OCI-M2 (cell line): ENCODE measurements around the gene ATAT1.

Source experiments
- DNase-seq: peaks from one replicate; lab custom pipeline; 2025; ENCODE audit not compliant: unreplicated experiment; lab: John Stamatoyannopoulos, UW

Gene ATAT1

DNA sequence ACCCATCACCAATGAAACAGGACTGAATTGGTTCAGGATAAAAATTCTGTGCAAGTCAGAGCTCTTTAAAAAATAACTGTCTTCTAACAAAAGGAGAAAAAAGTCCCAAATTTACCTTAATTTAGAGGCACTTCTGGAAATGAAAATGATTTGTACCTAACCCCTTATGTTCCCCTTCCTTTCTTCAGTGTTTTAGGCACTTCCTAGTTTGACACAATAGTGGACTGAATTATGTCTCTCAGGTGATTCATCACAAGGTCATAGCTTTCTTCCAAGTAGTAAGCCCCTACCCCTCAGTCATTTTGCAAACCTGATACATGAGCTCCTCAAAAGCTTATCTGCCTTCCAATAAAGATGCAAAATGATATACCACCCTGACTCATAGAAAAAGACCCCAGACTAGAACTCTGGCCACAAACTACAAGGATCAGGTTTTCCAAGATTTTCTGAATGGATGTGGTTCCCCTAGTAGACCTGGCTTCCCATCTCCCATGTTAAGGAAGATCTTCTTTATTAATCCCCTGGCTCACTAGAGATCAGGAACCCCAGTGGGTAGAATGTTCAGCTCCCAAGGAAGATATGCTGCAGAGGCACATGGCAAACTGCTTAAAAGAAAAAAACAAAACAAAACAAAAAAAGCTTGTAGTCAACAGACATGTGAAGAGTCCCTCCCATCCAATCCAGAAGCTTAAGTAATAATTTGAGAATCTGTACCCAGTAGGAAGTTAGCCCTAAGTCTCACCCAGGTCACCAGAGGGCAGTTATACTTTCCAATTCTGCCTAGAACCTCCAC, 13.2 kb upstream of the ATAT1 start:
- no peak for DNase-seq

DNA sequence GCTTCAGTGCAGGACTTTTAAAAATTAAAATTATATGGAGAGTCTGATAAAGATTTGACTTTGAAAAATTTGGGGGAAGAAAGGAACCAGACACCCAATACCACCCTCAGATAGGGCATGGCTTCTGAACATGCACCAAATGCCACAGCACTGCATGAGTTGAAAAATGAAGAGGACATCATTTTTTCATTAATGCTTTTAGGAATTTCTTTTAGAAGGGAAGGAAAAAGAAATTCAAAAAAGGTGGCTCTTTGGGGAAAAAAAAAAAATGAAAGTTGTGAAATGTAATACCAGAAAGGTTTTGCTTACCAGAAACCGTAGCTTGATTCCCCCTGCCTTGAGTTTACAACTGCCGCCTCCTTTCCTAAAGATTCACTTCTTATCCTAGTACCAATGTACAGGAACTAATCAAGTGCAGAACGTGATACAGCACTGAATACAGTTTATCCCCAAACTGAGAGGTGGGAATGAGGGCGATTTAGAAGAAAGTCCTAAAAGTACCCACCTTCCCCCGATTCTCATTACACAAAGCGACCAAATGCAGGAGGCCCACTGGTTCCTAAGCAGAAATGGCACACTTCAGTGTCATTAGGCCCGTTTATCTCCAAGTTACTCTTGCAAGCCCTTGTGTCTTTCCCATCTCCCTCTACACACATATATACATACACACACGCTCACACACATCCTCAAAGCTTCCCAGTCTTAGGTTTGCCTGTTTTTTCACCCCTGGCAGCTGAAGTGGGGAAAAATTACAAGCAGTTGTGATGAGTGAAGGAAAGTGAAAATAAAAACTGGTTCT, 12.4 kb upstream of the ATAT1 start:
- DNase-seq = no peak

DNA sequence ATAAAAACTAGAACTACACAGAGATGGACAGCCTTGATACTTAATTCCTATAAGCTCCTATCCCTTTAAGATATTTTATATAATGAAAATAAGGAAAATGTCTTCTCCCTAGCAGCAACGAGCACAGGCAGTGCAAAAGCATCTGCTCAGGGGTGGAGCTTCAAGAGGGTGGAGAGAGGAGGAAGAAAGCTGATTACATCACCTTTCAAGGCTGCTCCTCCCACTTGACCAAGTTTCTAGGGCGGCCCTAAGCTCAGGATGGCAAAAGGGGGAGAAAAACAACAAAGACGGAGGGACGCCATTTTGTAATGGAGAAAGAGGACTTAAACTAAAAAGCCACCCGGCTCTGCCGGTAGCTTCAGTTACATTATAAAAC, 11.8 kb upstream of the ATAT1 start:
- DNase-seq = peak; percentile 72

DNA sequence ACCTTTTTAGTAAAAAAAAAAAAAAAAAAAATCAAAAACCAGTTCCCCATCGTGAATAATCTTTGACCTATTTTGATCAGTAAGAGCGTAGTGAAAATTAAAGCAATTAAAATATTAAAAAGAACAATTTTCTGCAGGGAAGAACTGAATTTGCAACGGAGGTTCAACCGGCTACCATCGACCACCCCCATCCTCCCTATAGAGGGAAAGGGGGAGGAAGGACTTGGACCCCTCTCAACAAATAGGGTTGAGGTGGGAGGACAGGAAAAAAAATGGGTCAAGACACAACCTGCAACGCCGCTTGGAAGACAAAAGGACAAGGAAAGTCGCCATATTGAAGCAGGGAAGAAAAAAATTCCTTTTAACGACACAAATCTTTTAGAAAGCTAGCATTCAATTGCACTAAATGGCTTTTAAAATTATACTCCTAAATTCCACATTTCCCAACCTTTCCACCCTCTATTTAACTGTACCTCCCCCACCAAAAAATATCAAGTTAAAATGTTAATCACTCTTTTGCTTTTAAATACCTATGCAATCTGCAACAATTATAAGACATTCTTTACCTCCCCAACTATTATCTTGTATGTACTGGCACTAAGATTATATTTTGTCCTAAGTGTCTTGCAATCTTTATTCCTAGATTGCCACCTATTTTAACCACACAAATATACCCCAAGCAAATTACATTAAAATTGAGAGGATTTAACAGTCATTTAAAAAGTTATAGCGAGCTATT, 11.3 kb upstream of the ATAT1 start:
- DNase-seq = no peak

DNA sequence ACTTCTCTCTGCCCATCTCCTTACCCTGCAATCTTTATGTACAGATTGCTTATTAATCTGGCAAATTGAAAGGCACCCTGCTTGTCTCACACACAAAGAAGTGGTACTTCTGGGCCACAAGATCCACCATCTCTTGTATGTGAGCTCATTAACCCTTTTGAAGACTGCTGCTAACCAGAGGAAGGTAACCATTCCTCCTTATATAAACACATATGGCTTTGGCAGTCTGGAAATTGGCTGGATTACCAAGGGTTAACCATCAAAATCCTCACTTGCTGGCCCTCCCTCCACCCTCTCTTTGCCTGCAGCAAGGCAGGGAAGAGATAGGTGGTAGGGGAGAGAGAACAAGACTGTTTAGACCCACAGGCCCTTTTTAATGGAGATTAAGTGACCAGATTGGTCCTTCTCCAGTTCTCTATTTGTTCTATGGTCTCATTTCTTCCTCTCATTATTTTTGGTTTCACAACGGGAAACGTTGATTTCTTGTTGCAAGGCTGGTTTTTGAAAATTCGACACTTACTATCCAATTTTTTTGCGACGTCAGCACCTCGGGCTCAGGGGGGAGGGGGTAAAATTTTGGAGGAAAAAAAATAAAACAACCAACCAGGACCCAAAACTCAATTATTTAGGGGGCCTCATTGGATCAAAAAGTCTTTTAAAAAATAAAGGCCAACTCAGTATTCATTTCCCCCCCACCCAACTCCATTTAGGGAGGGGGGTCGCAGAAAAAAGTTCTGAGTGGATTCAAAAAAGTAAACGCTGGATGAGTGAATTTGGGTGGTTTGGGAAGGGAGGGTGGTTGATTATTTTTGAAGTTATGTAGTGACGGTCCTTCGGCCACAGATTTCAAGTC, 10.5 kb upstream of the ATAT1 start:
- no peak for DNase-seq

DNA sequence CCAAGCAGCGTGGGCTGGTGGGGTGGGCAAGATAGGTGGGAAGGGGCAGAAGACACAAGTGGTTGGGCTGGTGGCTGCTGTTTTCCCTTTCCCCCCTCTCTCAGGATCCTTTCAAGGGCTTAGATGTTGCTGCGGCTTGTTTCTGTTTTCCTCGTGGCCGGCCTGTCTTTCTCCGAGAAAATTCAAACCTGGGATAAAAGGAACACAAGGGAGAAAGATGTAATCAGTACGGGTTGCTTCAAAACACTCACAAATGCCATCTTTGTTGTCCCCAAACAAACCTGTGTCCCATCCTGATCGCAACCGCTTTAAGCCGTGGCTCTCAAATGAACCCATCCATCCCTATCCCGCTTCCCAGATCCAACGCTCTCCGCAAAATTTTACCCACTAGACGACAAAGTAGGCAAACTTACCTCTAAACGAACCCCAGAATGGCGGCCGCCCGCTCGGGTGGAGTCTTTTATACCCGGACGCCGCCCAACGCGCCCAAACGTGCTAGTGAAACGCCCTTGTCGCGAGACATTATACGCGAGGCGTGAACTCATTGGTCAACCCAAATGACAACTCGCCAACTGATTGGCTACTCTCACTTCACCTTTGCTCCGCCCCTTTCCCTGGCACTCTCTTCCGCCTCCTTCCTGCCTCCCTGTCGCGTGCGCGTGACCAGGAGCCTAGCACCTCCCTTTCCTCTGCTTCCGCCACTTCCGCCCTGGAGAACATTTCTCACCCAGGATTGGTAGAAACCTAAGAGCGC, 9.7 kb upstream of the ATAT1 start, which contains the start of gene PPP1R10:
Gene PPP1R10, minus strand, starts transcription at position 433 of the 754 bp plus-strand sequence. CDS start 7,299 bp downstream, outside the sequence.
- peak; percentile 99 for DNase-seq

DNA sequence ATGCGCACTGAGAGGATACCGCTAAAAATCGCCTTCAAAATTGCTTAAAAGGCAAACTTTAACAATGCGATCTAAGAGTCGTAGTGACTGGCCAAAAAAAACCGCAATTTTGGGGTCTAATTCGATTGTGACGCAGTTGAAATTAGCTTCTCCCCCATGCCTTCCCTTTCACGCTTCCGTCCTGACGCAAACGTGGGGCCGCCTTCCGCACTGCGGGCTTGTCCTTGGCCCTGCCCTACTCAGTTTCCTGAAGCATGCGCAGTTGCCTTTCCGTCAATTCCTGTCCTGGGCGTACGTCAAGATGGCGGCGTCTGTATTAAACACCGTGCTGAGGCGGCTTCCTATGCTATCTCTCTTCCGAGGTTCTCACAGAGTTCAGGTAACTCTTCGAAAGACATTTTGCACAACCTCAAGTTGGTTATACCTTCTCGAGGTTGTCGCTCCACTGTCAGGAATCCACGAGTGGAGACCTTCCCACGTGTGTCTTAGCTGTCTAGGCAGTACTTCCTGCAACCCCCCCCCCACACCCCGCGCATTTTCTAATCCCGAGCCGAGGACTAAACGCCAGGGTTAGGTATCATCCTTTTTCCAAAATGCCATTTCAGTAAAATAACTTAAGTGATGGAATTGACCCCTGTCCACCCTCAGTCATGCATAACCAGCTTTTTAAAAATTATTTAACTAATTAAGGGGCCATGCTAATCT, 9.0 kb upstream of the ATAT1 start, which contains the start of gene MRPS18B:
Gene MRPS18B, plus strand, starts transcription at position 276 of the 705 bp plus-strand sequence. Its CDS starts 26 bp downstream, at position 302.
- no peak for DNase-seq

DNA sequence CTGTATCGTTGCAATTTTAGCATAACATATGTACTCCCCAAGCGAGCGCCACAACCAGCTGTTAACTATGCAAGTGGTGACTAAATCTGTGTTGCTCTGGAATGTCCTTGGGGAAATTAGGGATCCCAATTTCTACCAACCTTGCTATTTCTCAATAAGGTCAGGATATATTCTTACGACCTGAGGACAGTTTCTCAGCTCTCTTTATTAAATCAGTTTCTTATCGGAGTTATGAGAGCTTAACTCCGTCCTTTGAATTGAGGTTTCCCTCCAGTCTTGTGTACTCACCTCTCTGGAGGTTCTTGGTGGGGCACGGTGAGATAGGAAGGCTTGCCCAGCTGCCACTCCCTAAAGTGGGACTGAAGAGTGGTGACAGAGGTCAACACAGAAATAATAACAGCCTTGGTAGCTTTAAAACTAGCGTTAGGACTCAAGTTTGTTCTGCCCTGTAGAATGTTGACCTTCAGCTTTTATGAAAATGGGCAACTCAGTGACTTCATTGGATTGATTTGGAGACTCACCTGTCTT, 8.3 kb upstream of the ATAT1 start:
- no peak for DNase-seq

DNA sequence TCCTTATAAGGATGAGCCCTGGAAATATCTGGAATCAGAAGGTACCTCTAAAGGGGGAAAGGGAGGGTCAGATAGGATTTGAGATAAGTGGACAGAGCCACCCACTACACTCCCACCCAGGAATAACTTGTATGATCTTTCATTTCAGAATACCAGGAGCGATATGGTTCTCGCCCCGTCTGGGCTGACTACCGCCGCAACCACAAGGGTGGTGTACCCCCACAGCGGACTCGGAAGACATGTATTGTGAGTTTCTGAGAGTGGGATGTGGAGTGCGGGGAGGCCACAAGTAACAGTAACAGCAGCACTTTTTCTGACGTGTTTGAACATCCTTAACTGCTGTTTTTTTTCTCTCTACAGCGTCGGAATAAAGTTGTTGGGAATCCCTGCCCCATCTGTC, 7.1 kb upstream of the ATAT1 start:
- DNase-seq = no peak

DNA sequence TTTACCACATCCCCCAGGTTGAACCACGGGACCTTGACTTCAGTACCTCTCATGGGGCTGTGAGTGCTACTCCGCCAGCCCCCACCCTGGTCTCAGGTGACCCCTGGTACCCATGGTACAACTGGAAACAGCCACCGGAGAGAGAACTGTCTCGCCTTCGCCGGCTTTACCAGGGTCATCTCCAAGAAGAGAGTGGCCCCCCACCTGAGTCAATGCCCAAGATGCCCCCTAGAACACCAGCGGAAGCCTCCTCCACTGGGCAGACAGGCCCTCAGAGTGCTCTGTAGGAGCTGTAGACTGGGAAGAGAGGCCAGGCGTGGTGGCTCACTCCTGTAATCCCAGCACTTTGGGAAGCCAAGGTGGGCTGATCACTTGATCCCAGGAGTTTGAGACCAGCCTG, 1.2 kb upstream of the ATAT1 start:
- DNase-seq = no peak

DNA sequence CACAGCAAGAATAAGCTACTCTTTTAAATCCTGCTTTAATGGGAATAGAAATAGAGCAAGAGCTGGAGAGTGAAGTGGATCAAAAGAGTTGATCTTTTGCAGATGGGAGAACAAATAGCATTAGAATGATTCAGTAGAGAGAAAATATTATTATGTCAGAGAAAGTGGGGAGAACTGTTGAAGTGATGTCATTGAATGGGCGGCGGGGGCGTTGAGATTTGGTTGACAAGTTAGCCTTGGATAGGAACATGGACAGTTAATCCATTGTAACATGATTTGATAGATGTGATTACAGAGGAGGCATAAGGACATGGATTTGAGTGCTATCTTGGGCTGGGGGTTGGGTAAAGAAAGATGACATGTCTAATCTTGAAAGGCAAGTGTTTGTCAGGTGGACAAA, 9.2 kb downstream of the ATAT1 start:
- DNase-seq = no peak

DNA sequence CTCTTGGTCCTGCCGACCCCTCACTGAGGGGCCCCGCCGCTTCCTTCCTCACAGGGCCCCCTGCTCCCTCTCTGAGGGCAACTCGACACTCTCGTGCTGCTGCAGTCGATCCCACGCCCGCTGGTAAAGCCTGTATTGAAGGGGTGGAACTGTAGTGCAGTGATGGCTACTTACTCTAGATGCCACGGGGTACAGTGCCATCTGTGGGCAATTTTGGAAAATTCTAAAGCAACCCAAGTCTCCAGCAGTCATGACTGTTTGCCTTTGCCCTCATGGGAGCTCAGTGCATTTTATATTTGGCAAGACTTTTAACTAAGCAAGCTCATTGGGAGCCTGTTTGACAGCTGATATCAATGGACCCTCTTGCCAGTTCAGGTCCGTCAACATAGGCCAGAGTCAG, 13.8 kb downstream of the ATAT1 start:
- no peak for DNase-seq

DNA sequence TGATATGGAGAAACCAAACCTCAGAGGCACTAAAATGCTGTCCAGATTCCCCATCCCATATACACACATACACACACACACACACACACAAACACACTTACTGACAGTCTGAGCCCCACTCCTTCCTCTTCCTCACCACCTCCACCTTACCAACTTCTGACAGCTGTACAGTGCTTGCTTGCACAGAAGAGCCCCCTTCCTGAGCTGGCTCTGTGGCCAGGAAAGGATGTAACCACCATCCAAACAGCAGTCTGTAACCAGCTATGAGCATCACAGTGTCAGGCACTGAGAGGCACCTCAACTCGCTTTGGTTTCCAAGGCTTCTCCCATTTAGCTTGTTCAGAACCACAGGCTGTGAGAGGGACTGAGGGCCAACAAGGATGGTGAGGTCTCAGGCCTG, 14.4 kb downstream of the ATAT1 start:
- DNase-seq = no peak

DNA sequence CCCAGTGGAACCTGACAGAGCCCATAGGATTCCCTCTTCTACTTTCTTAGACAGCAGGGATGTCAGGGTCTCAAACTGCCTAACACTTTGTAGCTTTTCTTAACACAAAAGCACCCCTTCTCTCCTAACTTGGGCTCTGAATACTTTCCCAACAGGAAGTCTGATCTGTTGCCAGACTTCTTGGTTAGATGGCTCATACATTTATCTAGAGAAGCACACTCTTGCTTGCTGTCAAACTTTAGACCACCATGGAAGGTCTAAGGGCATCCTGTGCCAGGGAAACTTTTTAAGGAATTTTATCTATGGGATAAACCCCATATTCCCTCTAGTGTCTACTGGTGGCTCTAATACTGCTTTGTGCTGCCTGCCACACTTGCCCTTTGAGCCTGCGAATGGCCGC, 17.0 kb downstream of the ATAT1 start:
- DNase-seq = no peak

DNA sequence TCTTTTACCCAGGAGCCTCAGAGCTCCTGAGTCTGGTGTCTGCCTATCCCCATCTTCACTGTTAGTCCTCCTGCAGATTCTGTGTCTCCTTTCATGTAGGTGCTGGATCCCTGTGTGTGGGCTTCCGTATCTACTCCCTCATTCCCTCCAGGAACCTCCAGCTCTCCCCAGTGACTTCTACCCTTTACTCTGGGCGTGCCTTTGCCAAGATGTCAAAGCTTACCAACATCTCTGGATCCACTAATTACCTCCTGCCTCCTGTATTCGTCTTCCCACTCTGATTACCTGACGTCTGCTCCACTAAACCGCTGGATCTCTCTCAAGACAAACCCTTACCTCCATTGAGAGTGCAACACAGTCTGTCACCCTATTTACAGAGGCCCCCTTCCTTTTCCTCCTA, 18.1 kb downstream of the ATAT1 start:
- no peak for DNase-seq

DNA sequence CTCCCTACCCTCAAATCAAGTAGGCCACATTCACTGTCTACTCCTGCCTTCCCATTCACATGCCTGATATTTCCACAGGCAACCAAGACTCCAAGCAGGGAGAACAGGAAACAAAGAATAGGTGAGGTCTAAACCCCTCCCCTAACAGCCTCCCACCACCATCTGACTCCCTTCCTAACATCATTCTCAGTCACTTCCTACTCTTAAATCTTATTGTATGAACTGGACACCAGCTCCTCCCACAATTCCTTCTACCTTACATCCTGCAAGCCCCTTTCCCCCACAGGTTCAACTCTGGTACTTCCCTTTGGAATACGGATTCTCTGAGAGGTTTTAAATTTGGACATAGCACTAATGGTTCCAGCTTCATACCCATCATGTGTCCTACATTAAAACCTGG, 19.3 kb downstream of the ATAT1 start:
- no peak for DNase-seq

DNA sequence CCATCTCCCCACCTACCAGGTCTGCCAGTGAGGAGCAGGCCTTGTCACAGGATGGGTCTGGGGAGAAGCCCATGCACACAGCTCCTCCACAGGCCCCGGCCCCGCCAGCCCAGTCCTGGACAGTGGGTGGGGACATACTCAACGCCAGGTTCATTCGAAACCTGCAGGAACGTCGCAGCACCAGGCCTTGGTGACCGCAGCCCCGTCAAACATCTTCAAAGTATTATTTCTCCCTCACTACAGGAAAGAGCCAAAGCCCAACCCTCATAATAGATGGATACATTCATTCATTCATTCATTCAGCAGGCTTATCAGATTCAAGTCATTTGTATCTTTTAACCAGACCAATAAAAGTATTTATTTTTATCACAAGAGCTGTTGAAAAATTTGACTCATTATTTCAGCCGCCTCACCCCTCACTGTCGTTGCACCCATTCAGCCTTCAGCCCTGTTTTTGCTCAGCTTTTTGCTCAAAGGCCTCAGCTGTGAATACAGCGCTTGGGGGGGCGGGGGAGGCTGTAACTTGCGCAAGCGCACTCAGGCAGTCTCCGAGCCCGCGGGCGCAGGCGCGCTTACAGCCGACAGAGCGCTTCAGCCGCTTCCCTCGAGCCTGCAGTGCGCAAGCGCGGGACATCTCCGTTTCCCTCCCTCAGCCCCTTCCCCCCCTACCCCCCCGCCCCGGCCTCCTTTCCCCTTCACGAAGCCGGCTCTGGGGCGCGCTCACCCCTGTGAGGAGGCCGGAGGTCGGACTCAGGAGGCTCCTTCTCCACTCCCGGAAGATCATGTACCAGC, 20.0 kb downstream of the ATAT1 start, which contains the start of gene C6orf136:
Gene C6orf136, plus strand, starts transcription at position 684 of the 792 bp plus-strand sequence. Its CDS starts 99 bp downstream, at position 783.
- peak; percentile 59 for DNase-seq
